Measurements from ENCODE around the gene FUT2. TPM values are rescaled to one million over a fixed set of nuclear protein-coding genes. Genes with fewer than 3 reads are reported as not detected.

FUT2 gene
- total RNA-seq, 4 donors from 2014 or later, result 32.5 to 68.6 (median 55.1) TPM

DNA sequence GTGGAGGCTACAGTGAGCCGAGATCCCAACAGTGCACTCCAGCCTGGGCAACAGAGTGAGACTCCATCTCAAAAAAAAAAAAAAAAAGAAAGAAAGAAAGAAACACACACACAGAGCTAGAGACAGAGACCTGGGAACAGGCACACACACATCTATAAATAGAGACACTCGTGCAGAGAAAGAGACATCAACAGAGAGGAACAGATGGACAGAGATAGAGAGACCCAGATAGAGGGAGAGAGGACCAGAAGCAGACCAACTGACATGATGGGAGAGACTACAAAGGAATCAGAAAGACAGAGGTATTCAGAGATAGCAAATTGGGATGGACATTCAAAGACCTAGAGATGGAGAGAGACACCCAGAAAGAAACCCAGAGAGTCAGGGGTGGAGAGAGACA is 47.6 kb upstream of the FUT2 start:
- no peak for DNase-seq
- intact Hi-C loops (cut with DNase I; ENCODE audit: low total_unique reads) (loop anchor here (5.0 kb wide), 1 partner anchor 89 kb away; no protein-coding TSS in a partner anchor), in situ Hi-C loops (cut with MboI; ENCODE audit: low pct_ligation_motif_present in 1 of 4, low pct_unique_long_range_greater_than_20kb in 1 of 4, low sequenced_read_pairs in 3 of 4) (loop anchor here in 1 of 4 donors (10.0 kb wide), 1 partner anchor 97 kb away; the partner anchor contains the start of genes IZUMO1 and RASIP1)
- Histone ChIP-seq H3K27me3 (no peaks in the 10 kb centered on the region), H3K36me3 (no peaks in the 10 kb centered on the region), H3K4me3 (no peak overlapping the region), H3K4me1 (peaks cover 8 to 27% (median 13%) of the 10 kb centered on the region in 4 donors), H3K9me3 (no peaks in the 10 kb centered on the region), H3K27ac (no peak overlapping the region)
- WGBS, 2 donors (ENCODE audit: low coverage in 1 of 2), result 57 to 78% methylated on average over 1 to 2 of the region's 2 CpGs
- TF ChIP-seq EP300 (IDR thresholded peaks at IDR 0.05; ENCODE audit: low read depth) (no peak), POLR2AphosphoS5 (IDR thresholded peaks at IDR 0.05) (no peak), POLR2A (IDR thresholded peaks at IDR 0.05) (no peak)
- TF ChIP-seq, protein P1, sequence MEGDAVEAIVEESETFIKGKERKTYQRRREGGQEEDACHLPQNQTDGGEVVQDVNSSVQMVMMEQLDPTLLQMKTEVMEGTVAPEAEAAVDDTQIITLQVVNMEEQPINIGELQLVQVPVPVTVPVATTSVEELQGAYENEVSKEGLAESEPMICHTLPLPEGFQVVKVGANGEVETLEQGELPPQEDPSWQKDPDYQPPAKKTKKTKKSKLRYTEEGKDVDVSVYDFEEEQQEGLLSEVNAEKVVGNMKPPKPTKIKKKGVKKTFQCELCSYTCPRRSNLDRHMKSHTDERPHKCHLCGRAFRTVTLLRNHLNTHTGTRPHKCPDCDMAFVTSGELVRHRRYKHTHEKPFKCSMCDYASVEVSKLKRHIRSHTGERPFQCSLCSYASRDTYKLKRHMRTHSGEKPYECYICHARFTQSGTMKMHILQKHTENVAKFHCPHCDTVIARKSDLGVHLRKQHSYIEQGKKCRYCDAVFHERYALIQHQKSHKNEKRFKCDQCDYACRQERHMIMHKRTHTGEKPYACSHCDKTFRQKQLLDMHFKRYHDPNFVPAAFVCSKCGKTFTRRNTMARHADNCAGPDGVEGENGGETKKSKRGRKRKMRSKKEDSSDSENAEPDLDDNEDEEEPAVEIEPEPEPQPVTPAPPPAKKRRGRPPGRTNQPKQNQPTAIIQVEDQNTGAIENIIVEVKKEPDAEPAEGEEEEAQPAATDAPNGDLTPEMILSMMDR (IDR thresholded peaks at IDR 0.05), result no peak

DNA sequence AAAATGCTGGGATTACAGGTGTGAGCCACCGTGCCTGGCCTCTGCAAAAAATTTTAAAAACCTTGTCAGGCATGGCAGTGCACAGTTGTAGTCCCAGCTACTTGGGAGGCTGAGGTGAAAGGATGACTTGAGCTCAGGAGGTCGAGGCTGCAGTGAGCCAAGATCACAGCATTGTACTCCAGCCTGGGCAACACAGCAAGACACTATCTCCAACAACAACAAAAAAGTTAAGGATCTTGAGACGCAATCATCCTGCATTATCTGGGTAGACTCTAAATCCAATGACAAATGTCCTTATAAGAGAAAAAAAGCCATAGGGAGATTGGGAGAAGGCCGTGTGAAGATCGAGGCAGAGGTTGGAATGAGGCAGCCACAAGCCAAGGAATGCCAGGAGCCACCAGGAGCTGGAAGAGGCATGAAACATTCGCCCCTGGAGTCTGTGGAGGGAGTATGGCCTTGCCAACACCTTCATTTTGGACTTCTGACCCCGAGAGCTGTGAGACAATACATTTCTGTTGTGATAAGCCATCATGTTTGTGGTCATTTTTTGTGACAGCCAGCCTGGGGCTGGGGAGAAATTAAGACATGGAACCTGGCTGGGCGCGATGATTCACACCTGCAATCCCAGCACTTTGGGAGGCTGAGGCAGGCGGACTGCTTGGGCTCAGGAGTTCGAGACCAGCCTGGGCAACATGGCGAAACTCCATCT is 44.6 kb upstream of the FUT2 start:
- intact Hi-C loops (cut with DNase I; ENCODE audit: low total_unique reads) (no loop called here), in situ Hi-C loops (cut with MboI; ENCODE audit: low pct_ligation_motif_present in 1 of 4, low pct_unique_long_range_greater_than_20kb in 1 of 4, low sequenced_read_pairs in 3 of 4) (no loop called here)
- Histone ChIP-seq H3K27me3 (no peaks in the 10 kb centered on the region), H3K36me3 (no peaks in the 10 kb centered on the region), H3K9me3 (no peaks in the 10 kb centered on the region), H3K4me3 (no peak overlapping the region), H3K27ac (no peak overlapping the region), H3K4me1 (peaks cover 0 to 8% (median 2%) of the 10 kb centered on the region in 4 donors)
- DNase-seq, result no peak
- 84 to 100% methylated on average over 5 to 12 of the region's 12 CpGs for WGBS, 2 donors (ENCODE audit: low coverage in 1 of 2)
- TF ChIP-seq, protein P1 (IDR thresholded peaks at IDR 0.05), result no peak
- TF ChIP-seq EP300 (IDR thresholded peaks at IDR 0.05; ENCODE audit: low read depth) (no peak), POLR2A (IDR thresholded peaks at IDR 0.05) (no peak), POLR2AphosphoS5 (IDR thresholded peaks at IDR 0.05) (no peak)

DNA sequence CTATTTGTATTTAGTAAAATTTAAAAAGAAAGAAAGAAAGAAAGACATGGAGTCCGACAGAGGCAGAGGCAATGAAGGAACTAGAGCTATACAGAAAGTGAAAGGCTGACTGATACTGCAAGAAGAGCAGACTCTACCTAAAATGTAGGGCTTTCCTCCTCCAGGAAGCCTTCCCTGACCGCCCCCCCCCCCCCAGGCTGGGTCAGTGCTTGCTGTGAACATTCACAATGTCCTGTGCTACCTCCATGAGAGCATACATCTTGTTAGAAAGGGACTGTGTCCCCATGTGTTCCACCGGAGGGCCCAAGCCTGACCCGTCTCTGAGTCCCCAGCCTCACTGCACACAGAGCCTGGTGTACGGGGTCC is 44.1 kb upstream of the FUT2 start:
- TF ChIP-seq POLR2A (IDR thresholded peaks at IDR 0.05) (no peak), EP300 (IDR thresholded peaks at IDR 0.05; ENCODE audit: low read depth) (no peak), POLR2AphosphoS5 (IDR thresholded peaks at IDR 0.05) (no peak)
- TF ChIP-seq, protein P1 (IDR thresholded peaks at IDR 0.05), result no peak
- in situ Hi-C loops (cut with MboI; ENCODE audit: low pct_ligation_motif_present in 1 of 4, low pct_unique_long_range_greater_than_20kb in 1 of 4, low sequenced_read_pairs in 3 of 4), result no loop called here
- WGBS, 2 donors (ENCODE audit: low coverage in 1 of 2), result 78 to 83% methylated on average over 2 to 5 of the region's 5 CpGs
- intact Hi-C loops (cut with DNase I; ENCODE audit: low total_unique reads), result no loop called here
- peaks cover 0 to 5% (median 0%) of the 10 kb centered on the region in 4 donors for H3K4me1 ChIP-seq
- H3K27ac ChIP-seq, result no peak overlapping the region
- no peak overlapping the region for H3K4me3 ChIP-seq
- no peak for DNase-seq
- no peaks in the 10 kb centered on the region for H3K36me3 ChIP-seq
- no peaks in the 10 kb centered on the region for H3K27me3 ChIP-seq
- H3K9me3 ChIP-seq, result no peaks in the 10 kb centered on the region

DNA sequence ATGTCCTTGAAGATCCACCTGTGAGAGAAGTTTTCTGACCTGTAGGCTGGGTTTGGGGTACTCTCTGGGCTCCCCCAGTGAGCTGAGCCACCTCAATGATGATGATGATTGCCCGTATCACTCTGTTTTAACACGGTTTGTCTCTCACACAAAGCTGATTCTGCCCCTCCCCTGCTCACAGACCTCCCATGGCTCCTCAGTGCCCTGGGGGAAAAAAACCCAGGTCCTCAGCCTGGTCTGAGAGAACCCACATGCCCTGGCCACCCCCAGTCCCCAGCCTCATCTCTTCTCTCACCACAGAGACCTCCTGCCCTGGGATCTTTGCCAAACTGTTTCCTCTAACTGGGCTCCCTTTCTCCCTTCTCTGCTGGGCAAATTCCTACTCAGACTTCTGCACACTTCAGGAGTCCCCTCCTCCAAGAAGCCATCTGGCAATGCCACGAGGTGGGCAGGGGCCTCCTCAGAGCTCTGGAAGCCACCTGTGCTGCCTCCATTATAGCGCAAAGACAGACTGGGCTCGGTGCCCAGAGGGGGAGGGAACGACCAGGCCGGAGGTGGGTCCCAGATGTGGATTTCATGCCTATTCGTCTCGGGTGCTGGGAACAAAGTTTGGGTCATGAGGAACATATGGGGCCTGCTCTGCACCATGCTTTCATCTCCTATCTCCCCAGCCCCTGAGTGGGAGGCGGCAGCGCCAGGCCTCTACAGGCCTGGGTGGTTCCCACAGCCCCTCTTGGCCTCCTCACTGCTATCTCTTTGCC is 41.3 kb upstream of the FUT2 start:
- in situ Hi-C loops (cut with MboI; ENCODE audit: low pct_ligation_motif_present in 1 of 4, low pct_unique_long_range_greater_than_20kb in 1 of 4, low sequenced_read_pairs in 3 of 4) (no loop called here), intact Hi-C loops (cut with DNase I; ENCODE audit: low total_unique reads) (no loop called here)
- Histone ChIP-seq H3K36me3 (no peaks in the 10 kb centered on the region), H3K4me1 (peaks cover 0 to 2% (median 0%) of the 10 kb centered on the region in 4 donors), H3K27ac (no peak overlapping the region), H3K27me3 (no peaks in the 10 kb centered on the region), H3K9me3 (no peaks in the 10 kb centered on the region), H3K4me3 (no peak overlapping the region)
- 42% methylated on average over 11 of the region's 11 CpGs; no CpG with 5 or more reads in 1 of the 2 donors for WGBS, 2 donors (ENCODE audit: low coverage in 1 of 2)
- no peak for DNase-seq
- TF ChIP-seq, protein P1 (IDR thresholded peaks at IDR 0.05), result no peak
- TF ChIP-seq POLR2AphosphoS5 (IDR thresholded peaks at IDR 0.05), result no peak
- no peak for TF ChIP-seq POLR2A (IDR thresholded peaks at IDR 0.05)
- no peak for TF ChIP-seq EP300 (IDR thresholded peaks at IDR 0.05; ENCODE audit: low read depth)
